Thyroid gland (tissue), 4 donors: ENCODE results near the gene CWC27. TPM values are rescaled to one million over a fixed set of nuclear protein-coding genes. Genes with fewer than 3 reads are reported as not detected.

Source experiments
- DNase-seq, 2 donors: peaks; one replicate each; pipeline ENCODE4 v3.0.0-alpha.2; 2019
- H3K27ac ChIP-seq, 3 donors: fragments of 200-600 bp; sonication (generic); 1 replicate in 2 of 3; 2 replicates in 1 of 3; pipeline ENCODE4 v1.5.1; 2016 to 2019; ENCODE audit warnings: mild to moderate bottlenecking in 1 of 3, moderate library complexity in 1 of 3
- H3K27me3 ChIP-seq: fragments of 200-600 bp; sonication (generic); one replicate; pipeline ENCODE4 v1.5.1; 2019
- H3K36me3 ChIP-seq, 2 donors: fragments of 200-600 bp; sonication (generic); one replicate each; pipeline ENCODE4 v1.5.1; 2016 to 2019
- H3K4me1 ChIP-seq, 2 donors: fragments of 200-600 bp; sonication (generic); one replicate each; pipeline ENCODE4 v1.5.1; 2017 to 2019
- H3K4me3 ChIP-seq, 3 donors: fragments of 200-600 bp; sonication (generic); replicated peaks in 1 of 3; 1 replicate in 2 of 3; 2 replicates in 1 of 3; pipeline ENCODE4 v1.5.1; 2016; ENCODE audit warnings: mild to moderate bottlenecking in 1 of 3
- H3K9me3 ChIP-seq: fragments of 200-600 bp; sonication (generic); one replicate; pipeline ENCODE4 v1.5.1; 2017
- POLR2A ChIP-seq, 2 donors: fragments of 450-650 bp; IDR thresholded peaks; one replicate each; pipeline ENCODE4 v1.6.1; 2017; ENCODE audit warnings: antibody characterized with exemption in 2 of 2, mild to moderate bottlenecking in 2 of 2, moderate library complexity in 1 of 2
- WGBS, 2 donors: methylation state at CpG; one replicate each; pipeline ENCODE4 v1.1.5; 2017; 5-methylcytosine and 5-hydroxymethylcytosine counted together
- intact Hi-C: fragments of 100-400 bp; cut with DNase I; formaldehyde crosslinking; loops from one replicate; pipeline ENCODE4 v1.15.1; 2023
- total RNA-seq, 4 donors: library from RNA; depleted of rRNA; stranded (reverse); fragments of >200 nt; gene quantifications; one replicate each; pipeline ENCODE4 v1.2.3, GENCODE V29; 2016
- TF ChIP-seq, protein P1 (sequence below), 6 experiments: fragments of 200-600 bp in 3 of 6; fragments of 450-650 bp in 3 of 6; sonication (generic) in 3 of 6; IDR thresholded peaks; one replicate each; pipeline ENCODE4 v1.5.1; 2016 to 2019; ENCODE audit warnings: antibody characterized with exemption in 6 of 6, mild to moderate bottlenecking in 2 of 6, inconsistent platforms in 1 of 6, moderate library complexity in 1 of 6

The CWC27 gene
- total RNA-seq, 4 donors from 2014 or later: 15.0 to 24.3 (median 16.7) TPM

DNA sequence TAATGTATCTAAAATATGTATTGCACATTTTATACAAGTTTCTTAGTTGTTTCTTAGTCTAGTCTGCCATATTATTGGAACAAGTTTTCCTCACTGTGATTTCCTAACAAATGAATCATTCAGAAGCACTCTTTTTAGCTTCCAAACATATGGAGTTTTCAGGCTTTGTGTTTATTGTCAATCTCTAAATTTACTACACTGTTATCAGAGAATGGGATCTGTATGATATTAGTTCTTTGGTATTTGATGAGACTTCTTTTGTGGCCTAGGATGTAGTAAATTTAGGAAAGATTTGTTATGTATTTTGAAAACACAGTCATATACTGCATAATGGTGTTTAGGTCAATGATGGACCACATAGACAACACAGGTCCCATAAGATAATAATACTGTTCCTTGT lies 25.9 kb upstream of the CWC27 start:
- DNase-seq: no peak
- no peaks in the 10 kb centered on the region for H3K9me3 ChIP-seq
- no peak overlapping the region for H3K27ac ChIP-seq
- H3K27me3 ChIP-seq: no peaks in the 10 kb centered on the region
- H3K36me3 ChIP-seq: peaks cover 0 to 4% of the 10 kb centered on the region in 2 donors
- no peaks in the 10 kb centered on the region for H3K4me1 ChIP-seq
- no peak overlapping the region for H3K4me3 ChIP-seq
- intact Hi-C loops: no loop called here
- TF ChIP-seq, protein P1, sequence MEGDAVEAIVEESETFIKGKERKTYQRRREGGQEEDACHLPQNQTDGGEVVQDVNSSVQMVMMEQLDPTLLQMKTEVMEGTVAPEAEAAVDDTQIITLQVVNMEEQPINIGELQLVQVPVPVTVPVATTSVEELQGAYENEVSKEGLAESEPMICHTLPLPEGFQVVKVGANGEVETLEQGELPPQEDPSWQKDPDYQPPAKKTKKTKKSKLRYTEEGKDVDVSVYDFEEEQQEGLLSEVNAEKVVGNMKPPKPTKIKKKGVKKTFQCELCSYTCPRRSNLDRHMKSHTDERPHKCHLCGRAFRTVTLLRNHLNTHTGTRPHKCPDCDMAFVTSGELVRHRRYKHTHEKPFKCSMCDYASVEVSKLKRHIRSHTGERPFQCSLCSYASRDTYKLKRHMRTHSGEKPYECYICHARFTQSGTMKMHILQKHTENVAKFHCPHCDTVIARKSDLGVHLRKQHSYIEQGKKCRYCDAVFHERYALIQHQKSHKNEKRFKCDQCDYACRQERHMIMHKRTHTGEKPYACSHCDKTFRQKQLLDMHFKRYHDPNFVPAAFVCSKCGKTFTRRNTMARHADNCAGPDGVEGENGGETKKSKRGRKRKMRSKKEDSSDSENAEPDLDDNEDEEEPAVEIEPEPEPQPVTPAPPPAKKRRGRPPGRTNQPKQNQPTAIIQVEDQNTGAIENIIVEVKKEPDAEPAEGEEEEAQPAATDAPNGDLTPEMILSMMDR (IDR thresholded peaks at IDR 0.05): no peak
- no peak for TF ChIP-seq POLR2A (IDR thresholded peaks at IDR 0.05)

DNA sequence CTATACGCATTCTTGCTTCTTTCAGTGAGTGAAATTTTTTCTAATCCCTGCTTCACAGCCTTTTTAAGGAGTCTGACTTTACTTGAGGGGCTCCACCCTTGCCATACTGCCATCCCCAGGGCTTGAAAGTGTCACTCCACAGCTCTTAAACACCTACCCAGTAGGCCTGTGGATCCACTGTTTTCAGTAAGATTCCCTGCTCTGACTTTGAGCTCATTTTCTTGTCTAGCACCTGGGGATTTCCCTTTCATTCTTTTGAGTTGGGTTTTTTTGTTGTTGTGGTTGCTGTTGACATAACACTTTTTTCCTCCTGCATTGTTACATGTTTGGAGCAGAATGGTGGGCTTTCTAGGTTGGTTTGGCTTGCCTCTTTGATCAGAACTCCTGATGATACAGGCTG lies 23.8 kb upstream of the CWC27 start:
- intact Hi-C loops: no loop called here
- DNase-seq: no peak
- TF ChIP-seq POLR2A (IDR thresholded peaks at IDR 0.05): no peak
- TF ChIP-seq, protein P1 (IDR thresholded peaks at IDR 0.05): no peak

DNA sequence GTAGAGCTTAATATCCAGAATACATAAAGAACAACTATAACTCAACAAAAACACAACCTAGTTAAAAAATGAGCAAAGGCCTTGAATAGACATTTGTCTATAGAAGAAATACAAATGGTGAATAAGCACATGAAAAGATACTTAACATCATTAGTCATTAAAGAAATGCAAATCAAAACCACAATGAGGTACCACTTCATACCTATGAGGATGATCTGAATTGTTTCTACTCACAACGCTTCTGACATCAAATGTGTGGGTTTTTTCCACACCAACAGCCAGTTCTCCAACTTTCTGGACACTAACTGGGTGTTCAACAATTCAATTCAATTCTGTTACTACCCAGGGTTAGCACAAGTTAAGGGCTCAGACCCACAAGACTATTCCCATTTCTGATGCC lies 22.3 kb upstream of the CWC27 start:
- TF ChIP-seq POLR2A (IDR thresholded peaks at IDR 0.05): no peak
- TF ChIP-seq, protein P1 (IDR thresholded peaks at IDR 0.05): no peak
- Histone ChIP-seq H3K4me1 (no peaks in the 10 kb centered on the region), H3K36me3 (no peaks in the 10 kb centered on the region), H3K4me3 (no peak overlapping the region), H3K9me3 (no peaks in the 10 kb centered on the region), H3K27ac (no peak overlapping the region), H3K27me3 (no peaks in the 10 kb centered on the region)
- DNase-seq: no peak
- 94 to 96% methylated on average over 1 of the region's 1 CpG for WGBS, 2 donors
- intact Hi-C loops: no loop called here

More for the DNA sequence above, 23.8 kb upstream of the CWC27 start:
- no peaks in the 10 kb centered on the region for H3K9me3 ChIP-seq
- H3K27ac ChIP-seq: no peak overlapping the region
- WGBS, 2 donors: 96% methylated on average over 1 of the region's 1 CpG
- H3K36me3 ChIP-seq: no peaks in the 10 kb centered on the region
- no peak overlapping the region for H3K4me3 ChIP-seq
- no peaks in the 10 kb centered on the region for H3K27me3 ChIP-seq
- no peaks in the 10 kb centered on the region for H3K4me1 ChIP-seq

DNA sequence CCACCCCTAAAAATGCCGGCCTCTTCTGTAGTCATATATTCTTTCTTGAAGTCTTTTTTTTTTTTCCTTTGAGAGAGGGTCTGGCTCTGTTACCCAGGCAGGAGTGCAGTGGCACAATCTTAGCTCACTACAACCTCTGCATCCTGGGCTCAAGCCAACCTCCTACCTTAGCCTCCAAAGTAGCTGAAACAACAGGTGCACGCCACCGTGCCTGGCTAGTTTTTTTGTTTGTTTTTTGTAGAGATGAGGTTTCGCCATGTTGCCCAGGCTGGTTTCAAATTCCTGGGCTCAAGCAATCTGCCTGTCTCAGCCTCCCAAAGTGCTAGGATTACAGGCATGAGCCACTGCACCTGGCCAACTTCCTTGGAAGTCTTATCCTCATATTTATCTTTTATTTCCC lies 19.3 kb upstream of the CWC27 start:
- Histone ChIP-seq H3K36me3 (peaks cover 0 to 3% of the 10 kb centered on the region in 2 donors), H3K27ac (no peak overlapping the region), H3K27me3 (no peaks in the 10 kb centered on the region), H3K9me3 (no peaks in the 10 kb centered on the region), H3K4me3 (no peak overlapping the region), H3K4me1 (no peaks in the 10 kb centered on the region)
- 90 to 91% methylated on average over 4 of the region's 4 CpGs for WGBS, 2 donors
- intact Hi-C loops: no loop called here
- TF ChIP-seq POLR2A (IDR thresholded peaks at IDR 0.05): no peak
- TF ChIP-seq, protein P1 (IDR thresholded peaks at IDR 0.05): no peak
- DNase-seq: no peak

DNA sequence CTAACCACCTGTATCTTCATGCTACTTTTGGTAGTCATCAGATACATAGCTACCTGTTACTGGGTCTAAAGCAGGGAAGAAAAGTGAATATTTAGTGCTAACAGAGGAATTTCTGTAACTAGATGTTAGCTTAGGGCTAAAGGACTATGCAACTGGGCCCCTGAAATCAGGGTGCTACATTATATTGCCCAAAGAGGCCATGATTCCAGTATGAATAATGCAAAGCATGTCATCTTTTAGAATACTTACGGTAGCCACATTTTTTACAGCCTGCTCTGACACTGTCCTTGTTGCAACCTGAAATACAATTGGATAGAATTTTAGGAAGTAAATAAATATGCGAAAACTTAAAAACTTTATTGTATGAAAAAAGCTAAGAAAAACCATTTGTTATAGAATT lies 14.7 kb upstream of the CWC27 start:
- no peaks in the 10 kb centered on the region for H3K4me1 ChIP-seq
- H3K4me3 ChIP-seq: no peak overlapping the region
- peaks cover 0 to 3% of the 10 kb centered on the region in 2 donors for H3K36me3 ChIP-seq
- H3K9me3 ChIP-seq: no peaks in the 10 kb centered on the region
- intact Hi-C loops: no loop called here
- no peak overlapping the region for H3K27ac ChIP-seq
- TF ChIP-seq, protein P1 (IDR thresholded peaks at IDR 0.05): no peak
- no peak for TF ChIP-seq POLR2A (IDR thresholded peaks at IDR 0.05)
- no peak for DNase-seq
- no peaks in the 10 kb centered on the region for H3K27me3 ChIP-seq
- WGBS, 2 donors: 97 to 98% methylated on average over 2 of the region's 2 CpGs
